Activated naive CD8-positive, alpha-beta T cell treated with anti-CD3 and anti-CD28 coated beads, Interleukin-2, amount 50 U/mL, for 16 hours (primary cell): ENCODE results near the gene PTBP3.
A peak's percentile ranks its signal among the peaks of the same experiment; 100 is the strongest.

Source experiments
- DNase-seq: peaks from one replicate; pipeline ENCODE4 v3.0.0-alpha.2; 2020; ENCODE audit warnings: low read depth, low spot score

PTBP3 gene

DNA sequence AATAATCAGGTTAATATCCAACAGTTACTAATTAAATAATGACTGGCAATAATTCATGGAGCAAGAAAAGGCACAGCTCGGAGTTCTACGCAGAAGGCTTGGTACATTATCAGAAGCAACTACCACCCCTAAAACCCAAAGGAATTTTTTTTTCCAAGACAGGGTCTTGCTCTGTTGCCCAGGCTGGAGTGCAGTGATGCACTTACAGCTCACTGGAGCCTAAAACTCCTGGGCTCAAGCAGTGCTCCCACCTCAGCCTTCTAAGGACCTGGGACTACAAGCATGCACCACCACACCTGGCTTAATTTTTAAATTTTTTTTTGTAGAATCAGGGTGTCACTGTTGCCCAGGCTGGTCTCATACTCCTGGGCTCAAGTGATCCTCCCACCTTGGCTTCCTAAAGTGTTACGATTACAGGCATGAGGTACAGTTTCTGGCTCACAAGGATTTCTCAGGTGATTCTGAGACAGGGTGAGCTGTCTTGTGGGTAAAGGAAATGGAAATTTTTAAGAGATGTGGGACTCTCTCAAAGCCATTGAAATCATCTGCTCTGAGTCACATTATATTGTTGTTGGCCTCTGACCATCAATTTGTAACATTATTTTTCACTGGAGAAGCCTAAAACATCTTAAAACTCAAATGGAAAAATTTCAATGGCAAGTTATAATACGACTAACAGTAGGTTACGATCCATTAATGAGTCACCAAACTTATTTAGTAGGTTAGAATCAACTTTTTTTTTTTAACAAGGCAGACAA lies 26.8 kb upstream of the PTBP3 start:
- DNase-seq = no peak

DNA sequence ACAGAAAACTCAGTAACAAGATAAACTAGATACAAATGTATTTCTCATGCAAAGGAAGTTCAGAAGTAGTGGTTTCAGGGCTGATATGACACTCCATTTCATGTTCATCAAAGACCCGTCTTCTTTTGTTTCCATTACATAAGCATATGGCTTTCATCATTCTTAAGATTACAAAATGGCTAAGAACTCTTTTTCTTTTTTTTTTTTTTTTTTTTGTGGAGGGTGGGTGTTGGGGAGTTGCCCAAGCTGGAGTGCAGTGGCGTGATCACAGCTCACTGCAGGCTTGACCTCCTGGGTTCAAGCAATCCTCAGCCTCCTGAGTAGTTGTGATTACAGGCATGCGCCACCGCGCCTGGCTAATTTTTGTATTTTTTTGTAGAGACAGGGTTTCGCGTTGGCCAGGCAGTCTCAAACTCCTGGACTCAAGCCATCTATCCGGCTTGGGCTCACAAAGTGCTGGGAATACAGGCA lies 22.0 kb upstream of the PTBP3 start:
- no peak for DNase-seq

DNA sequence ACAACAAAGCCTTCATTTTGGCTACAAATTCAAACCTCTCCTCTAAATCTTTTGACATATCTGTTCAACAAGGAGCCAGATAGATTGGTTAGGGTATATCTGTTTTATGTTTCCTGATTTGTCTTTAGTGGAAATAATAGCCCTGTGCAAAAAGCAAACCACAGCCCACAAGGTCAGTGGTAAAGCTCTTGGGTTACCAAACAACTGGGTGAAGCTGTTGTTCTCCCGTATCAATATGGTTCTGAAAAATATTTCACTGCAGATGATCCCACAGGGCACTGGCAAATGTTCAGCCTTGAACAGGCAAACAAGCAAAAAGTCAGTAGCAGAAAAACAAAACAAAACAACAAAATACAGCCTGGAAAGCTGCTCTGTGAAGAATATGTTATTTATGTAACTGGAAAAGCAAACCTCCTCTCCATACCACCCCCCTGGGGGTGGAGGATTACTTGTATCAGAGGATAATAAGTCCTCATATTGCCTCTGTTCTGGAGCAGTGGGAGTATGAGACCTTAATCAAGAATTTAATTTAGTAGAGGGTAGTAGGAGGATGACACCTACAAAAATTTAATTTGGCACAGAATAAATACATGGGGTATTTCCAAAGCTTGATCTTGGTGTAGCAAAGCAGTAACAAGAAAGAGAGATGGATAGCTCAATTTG lies 20.8 kb upstream of the PTBP3 start:
- DNase-seq = no peak

DNA sequence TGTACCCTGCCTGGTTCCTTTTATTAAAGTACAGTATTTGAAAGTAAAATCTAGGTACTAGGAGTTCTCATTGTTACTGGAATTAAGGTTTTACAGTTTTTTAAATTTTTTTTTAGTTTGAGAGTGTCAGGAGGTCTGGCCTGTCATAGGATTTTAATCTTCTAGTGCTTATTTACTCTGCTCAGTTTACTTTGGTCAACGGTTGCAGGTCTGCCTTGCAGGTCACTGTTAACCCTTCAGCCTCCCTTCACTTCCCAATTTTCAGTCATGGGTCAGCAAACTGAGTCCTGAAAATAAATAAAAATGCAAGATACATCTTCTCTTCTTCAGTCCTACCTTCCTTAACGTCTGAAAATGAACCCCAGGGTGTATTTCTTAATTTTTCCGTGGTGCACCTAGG lies 18.8 kb upstream of the PTBP3 start:
- DNase-seq = no peak

DNA sequence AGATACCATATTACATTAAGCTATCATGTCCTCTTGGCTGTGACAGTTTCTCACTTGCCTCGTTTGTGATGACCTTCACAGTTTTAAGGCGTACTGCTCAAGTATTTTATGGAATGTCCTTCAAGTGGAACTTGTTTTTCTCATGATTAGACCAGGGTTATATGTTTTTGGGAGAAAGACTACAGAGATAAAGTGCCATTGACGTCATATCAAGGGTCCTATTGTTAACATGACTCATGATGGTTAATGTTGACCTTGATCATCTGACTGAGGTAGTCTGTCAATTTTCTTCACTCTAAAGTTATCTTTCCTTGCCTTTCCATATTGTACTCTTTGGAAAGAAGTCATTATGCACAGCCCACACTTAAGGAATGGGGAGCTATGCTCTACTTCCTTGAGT lies 17.8 kb upstream of the PTBP3 start:
- no peak for DNase-seq

DNA sequence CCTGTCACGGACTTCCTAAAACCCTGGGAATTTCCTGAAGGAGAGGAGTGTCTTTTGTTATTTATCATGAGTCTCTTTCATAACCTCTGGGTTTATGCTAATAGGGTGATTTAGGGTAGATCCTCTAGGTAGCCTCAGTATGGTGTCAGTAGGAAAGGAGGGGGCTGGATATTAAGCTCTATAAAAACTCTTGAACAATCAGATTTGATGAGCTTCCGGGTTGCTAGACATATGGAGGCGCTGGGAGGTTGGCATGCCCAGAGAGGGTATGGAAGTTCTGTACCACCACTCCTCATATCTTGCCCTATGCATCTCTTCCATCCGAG lies 15.6 kb upstream of the PTBP3 start:
- no peak for DNase-seq

DNA sequence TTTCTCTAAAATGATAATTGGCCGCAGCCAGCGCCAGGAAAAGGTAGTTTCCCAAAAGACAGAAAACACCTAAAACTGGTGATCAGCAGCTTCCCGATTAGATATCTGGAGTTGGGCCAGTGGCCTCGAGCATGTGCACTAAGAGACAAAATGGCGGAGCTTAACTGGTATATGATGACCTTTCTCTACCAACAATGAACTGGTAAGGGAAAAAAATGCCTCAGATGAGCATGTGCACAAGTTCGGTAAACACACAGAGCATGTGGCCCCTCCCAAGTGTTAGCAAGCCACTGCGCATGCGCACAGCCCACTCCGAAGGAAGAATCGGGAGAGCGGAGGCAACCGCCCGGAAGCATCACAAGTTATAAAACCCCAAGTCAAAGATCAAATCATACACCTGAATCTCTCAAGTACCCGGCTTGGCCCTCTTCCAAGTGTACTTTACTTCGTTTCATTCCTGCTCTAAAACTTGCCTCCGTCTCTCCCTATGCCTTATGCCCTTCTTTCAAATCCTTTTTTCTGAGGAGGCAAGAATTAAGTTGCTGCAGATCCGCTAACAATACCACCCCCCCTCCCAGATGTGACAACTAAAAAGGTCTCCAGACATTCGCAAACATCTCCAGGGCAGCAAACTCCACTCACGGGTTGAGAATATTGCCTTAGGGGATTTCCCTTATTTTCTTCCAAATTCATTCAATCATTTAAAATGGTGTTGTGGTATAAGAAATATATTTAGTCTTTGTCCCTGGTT lies 15.0 kb upstream of the PTBP3 start:
- DNase-seq = peak; percentile 29

DNA sequence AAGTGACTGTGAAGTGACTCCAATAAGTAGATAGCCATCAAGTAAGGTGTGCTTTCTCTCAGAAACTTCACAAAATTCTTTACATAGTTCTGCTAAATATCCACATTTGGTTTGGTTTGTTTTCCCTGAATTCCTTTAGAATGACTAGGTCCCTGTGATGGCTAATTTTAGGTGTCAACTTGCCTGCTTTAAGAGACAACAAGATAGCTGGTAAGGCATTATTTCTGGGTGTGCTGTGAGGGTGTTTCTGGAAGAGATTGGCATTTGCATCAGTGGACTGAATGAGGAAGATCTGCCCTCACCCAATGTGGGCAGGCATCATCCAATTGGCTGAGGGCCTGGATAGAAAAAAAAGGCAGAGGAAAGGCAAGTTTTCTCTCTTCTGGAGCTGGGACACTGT lies 8.3 kb upstream of the PTBP3 start:
- no peak for DNase-seq

DNA sequence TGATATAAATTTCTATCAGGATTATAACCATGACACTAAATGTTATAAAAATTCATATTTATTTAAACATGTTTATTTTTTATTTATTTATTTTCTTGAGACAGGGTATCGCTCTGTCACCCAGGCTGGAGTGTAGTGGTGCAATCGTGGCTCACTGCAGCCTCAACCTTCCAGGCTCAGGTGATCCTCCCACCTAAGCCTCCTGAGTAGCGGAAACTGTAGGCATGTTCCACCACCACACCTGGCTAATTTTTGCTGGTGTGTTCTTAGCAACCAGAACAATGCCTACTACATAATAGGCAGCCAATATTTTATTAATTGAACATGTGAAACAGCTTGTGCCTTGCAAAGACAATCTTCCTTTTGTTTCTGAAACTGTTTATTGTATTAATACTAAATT lies 6.5 kb upstream of the PTBP3 start:
- no peak for DNase-seq

DNA sequence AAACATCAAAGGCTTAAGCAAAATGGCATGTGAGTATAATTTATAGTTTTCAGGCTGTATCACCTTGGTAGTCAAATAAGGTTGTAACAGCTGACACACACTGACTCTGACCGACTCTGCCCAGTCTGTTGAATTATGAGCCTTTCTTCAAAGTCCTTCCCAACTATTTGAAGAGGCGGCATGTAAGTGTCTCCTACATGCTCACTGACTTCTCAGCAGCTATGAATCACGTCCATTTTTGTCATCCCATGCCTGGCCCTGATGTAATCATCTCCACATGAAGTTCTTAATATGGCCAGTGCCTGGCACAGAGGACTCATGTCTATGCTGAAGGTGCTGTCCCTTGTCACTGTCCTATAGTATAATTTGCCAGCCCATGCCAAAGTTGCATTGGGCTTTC lies 5.1 kb upstream of the PTBP3 start:
- no peak for DNase-seq

DNA sequence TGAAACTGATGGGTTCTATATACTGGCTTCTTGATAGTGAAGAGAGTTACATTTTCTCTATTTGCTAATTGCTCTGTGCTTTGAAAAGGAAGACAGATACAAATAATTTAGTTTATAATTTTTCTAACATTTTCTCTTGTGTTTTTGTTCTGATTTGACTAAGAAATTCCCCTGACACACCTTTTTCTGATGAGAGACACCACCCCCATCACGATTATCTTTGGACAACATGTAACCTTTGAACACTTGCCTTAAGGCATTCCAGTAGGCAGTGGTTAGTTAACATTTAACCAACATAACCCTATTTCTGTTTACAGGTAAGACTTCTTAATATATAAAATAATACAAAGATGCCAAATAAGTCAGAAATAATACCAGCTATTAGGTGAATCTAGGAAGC lies 4.1 kb upstream of the PTBP3 start:
- no peak for DNase-seq

DNA sequence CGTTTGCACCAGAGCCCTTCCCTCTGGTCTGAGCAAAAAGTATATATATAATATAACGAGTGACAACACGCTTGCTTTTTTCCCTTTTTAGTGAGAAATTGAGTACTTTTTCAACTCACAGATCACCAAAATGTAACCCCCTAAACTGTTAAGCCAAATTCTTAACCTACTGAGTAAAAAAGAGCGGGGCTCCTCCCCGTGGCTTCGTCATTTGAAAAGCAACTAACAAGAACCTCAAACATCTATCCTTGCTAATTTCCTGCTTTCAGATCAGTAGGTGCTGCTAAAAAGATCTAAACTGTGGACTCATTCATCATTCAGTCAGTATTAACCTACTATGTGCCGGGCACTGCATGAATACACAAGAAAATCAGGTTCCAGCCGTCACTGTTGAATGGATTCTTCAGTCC lies 1.0 kb upstream of the PTBP3 start:
- DNase-seq = no peak

DNA sequence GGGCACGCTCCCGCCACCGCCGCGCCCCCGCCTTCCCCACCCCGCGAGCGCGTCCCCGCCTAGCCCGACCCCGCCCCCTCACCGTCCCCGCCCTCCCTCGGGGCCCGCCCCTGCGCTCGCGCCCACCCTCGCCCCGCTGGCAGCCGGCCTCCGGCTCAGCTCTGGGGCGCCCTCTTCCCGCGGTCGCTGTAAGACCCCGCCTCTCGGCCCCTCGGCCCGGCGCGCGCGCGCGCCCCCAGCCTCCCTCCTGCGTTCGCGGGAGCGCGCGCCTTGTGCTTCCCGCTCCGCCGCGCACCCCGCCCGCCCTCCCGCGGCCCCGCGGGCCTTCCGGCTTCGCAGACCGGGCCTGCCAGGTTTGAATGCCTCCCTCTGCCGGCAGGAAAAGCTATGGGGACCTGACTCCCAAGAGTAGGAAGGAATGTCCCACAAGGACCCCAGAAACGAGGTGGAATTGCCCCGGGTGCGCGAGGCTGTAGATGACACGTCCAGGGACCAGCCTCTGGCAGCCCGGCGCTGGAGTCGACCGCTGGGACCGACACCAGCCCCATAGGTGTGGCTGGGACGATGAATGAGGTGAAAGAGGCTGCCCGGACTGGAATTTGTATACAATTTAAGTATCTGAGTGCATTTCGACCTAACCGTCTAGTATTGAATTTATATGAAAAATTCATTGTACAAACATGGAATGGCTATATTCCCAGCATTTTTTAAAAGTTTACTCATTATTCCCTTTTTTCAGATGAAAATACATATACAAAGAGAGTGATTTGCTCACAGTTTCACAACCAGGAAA lies 416 bp upstream of the PTBP3 start:
- peak; percentile 80 for DNase-seq

DNA sequence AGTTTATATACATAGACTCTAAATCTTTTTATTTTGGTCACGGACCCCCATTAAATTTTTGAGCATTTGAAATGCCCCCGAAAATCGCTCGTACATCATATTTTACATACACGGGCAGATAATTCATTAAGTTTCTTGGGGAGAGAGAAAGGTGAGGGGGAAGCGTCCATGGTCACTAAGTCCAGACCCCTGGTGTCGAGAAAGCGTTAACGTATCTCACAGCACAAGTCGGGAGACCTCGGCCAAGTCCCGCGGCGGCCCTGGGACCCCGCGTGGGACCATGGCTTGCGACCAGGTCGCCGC lies 794 bp downstream of the PTBP3 start:
- no peak for DNase-seq

DNA sequence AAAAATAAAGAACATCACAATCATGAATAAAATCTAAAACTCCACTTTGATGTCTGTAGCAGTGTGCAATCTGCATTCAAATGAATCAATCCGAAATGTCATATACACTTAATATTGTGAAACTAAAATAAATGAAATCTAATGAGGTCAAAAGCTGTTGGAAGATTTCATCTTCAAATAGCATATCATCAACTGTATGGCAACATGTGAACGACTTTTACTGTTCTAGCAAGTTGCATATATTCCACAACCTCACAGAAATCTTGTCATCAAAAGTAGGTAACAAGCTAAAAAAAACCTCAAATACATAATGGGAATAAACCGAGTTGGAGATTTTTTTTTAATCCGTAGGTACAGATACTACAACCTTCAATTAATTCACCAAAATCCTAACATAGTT lies 1.2 kb downstream of the PTBP3 start:
- no peak for DNase-seq

DNA sequence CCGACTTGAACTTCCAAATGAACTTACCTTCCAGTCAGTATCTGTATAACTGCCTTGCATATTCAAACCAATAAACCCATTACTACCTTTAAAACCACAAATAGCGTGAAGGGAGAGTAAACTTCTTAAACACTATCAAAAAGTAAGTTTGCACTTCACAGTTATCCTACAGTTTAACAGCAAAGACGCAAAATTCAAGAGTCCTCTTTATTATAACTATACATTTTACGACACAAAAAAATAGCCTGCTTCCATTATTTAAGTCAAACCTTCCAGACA lies 1.8 kb downstream of the PTBP3 start:
- DNase-seq = no peak

DNA sequence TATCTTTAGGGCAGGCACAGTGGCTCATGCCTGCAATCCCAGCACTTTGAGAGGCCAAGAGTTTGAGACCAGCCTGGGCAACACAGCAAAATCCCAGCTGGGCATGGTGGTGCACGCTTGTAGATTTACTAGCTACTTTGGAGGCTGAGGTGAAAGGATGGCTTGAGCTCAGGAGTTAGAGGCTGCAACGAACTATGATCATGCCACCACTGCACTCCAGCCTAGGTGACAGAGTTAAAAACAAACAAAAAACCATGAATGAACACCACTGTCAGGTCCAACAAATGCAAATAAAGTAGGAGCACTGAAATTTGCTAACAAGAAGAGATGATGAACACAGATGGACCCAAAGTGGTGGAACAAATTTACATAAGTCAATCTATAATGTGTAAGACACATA lies 4.9 kb downstream of the PTBP3 start:
- no peak for DNase-seq

DNA sequence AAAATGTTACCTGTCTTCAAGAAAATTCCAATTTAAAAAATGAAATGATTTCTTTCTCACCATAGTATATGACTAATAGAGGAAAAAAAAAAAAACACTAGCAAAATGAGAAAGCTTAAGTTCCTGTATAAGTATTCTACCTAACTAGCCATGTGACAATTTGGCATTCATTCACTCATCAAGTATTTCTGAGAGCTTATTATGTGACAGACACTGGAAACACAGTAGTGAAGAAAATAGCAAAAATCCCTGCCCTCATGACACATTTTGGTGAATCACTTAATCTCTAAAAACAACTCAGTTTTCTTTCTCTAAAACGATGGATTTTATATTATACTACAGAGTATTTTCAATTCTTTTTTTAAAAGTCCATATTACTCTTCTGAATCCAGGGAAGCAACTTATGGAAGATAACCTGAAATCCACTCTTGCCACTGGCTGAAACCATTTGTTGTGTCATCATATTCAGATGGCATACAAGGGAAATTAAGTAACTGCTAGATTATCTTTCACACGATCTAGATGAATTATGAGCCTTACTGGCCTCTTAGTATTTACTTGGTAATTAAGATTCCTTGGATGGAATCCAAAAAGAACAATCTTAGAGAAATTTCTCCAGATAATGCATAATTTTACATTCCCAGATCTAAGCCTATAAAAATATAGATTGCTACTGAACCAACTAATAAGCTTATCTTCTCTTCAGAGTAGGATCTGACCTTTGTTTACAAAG lies 5.5 kb downstream of the PTBP3 start:
- no peak for DNase-seq

DNA sequence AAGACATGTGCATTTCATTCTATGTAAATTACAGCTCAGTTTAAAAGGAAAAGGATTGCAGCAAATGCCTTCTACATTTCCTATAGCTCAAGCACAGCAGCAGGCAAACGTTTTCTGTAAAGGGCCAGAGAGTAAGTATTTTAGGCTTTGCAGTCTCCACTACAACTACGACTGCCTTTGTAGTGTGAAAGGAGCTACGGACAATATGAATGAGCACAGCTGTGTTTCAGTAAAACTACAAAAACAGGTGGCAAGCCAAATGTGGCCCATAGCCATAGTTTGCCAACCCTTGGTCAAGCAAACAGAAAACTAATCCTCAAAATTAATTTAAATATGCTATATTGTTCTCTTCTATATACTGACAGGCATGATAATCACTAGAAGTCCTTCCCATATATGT lies 7.2 kb downstream of the PTBP3 start:
- DNase-seq = no peak

DNA sequence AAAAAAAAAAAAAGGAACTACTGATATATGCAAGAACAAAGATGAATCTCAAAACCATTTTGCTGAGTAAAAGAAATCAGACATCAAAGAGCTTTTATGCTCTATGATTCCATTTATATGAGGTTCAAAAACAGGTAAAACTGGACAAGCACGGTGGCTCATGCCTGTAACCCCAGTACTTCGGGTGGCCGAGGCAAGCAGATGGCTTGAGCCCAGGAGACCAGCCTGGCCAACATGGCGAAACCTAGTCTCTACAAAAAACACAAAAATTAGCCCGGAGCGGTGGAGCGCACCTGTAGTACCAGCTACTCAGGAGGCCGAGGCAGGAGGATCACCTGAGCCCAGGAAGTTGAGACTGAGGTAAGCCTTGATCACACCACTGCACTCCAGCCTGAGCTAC lies 7.8 kb downstream of the PTBP3 start:
- no peak for DNase-seq

DNA sequence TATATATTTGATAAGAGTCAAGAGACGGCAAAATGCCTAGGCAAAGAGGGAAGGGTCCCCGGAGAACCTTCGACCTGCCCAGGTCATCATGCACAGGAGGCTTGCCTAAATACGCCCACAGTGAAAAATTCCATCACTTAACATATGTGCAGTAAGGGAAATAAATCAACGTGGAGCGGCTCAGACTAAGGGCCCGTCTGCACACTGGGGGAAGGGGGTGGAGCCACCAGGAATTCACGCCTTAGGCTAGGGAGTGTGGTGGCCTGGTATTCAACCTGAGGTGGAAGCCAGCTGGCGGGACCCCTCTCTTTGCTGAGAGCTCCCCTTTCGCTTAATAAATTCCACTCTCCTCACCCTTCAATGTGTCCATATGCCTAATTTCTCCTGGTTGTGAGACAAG lies 8.3 kb downstream of the PTBP3 start:
- no peak for DNase-seq

DNA sequence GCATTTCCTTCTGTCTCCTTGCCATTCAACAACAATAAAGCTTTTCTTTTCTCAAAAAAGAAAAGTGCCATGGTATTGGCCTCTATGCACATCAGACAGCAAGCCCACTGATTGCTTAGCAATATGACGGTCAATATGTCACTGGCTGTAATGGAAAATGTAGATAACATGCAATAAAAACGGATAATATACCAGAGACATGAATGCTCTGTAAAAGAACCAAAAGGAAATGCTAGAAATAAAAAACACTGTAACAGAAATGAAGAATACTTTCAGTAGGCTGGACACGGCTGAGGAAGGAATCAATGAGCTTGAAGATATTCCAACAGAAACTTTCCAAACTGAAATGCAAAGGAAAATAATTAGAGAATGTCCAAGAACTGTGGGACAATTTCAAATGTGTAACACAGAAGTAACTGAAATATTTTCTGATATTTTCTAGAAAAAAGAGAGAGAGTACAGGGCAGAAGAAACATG lies 10.0 kb downstream of the PTBP3 start:
- DNase-seq = no peak
